HEK293 (cell line): ENCODE data around the gene HERC3.

Experiments
- CTCF ChIA-PET: fragments of 350-600 bp; formaldehyde crosslinking; extraction: SDS; loops from one replicate; lab custom pipeline; 2021; ENCODE audit warnings: antibody characterized with exemption; lab: Yijun Ruan, JAX
- POLR2A ChIA-PET: fragments of 300-600 bp; formaldehyde crosslinking; extraction: SDS; loops from one replicate; lab custom pipeline; 2020; ENCODE audit warnings: antibody characterized with exemption, inconsistent platforms; lab: Yijun Ruan, JAX
- H3K27ac ChIP-seq: fragments of 200-500 bp; sonication (Bioruptor generic); 2 replicates; pipeline ENCODE4 v1.5.1; 2014; ENCODE audit warnings: low read depth, low read length, control low read depth, inconsistent platforms; ENCODE audit errors: extremely low read depth
- H3K36me3 ChIP-seq, 2 experiments: fragments of 200-500 bp in 1 of 2; sonication (Bioruptor generic) in 1 of 2; 1 replicate in 1 of 2; 2 replicates in 1 of 2; pipeline ENCODE4 v1.5.1; 2014 to 2017; ENCODE audit warnings: inconsistent platforms in 2 of 2, low read length in 2 of 2; ENCODE audit not compliant: control insufficient read depth in 2 of 2, insufficient read depth in 1 of 2
- H3K4me1 ChIP-seq: fragments of 200-500 bp; sonication (Bioruptor generic); 2 replicates; pipeline ENCODE4 v1.5.1; 2014; ENCODE audit warnings: mild to moderate bottlenecking, low read length, inconsistent platforms; ENCODE audit not compliant: control insufficient read depth, insufficient read depth
- H3K4me3 ChIP-seq: 2 replicates; pipeline ENCODE4 v1.5.1; 2011; ENCODE audit warnings: low read depth, mild to moderate bottlenecking, control low read depth, low read length, moderate library complexity
- H3K9me3 ChIP-seq: fragments of 200-500 bp; sonication (Bioruptor generic); 2 replicates; pipeline ENCODE4 v1.5.1; 2014; ENCODE audit warnings: low read depth, low read length, inconsistent platforms; ENCODE audit not compliant: control insufficient read depth, insufficient read depth
- HOXC10 ChIP-seq: sonication (generic); formaldehyde crosslinking; IDR thresholded peaks from 2 replicates; pipeline ENCODE4 v1.8.1; 2023; ENCODE audit warnings: mild to moderate bottlenecking, missing genetic modification reagents
- KLF1 ChIP-seq: fragments of 450-650 bp; formaldehyde crosslinking; IDR thresholded peaks from 2 replicates; pipeline ENCODE4 v1.5.1; 2016; ENCODE audit warnings: missing biosample characterization, missing genetic modification characterization
- KLF16 ChIP-seq: fragments of 450-650 bp; formaldehyde crosslinking; IDR thresholded peaks from 2 replicates; pipeline ENCODE4 v1.5.1; 2017; ENCODE audit warnings: missing biosample characterization, missing genetic modification characterization
- OSR2 ChIP-seq: fragments of 450-650 bp; formaldehyde crosslinking; IDR thresholded peaks from 2 replicates; pipeline ENCODE4 v1.5.1; 2016; ENCODE audit warnings: missing biosample characterization, missing genetic modification characterization
- PRDM1 ChIP-seq: fragments of 450-650 bp; formaldehyde crosslinking; IDR thresholded peaks from 2 replicates; pipeline ENCODE4; 2016; ENCODE audit warnings: missing biosample characterization, missing genetic modification characterization
- PRDM4 ChIP-seq: fragments of 450-650 bp; formaldehyde crosslinking; IDR thresholded peaks from 2 replicates; pipeline ENCODE4 v1.5.1; 2017; ENCODE audit warnings: missing biosample characterization, missing genetic modification characterization
- SALL2 ChIP-seq: fragments of 450-650 bp; formaldehyde crosslinking; IDR thresholded peaks from 2 replicates; pipeline ENCODE4 v1.5.0; 2017; ENCODE audit warnings: missing biosample characterization, mild to moderate bottlenecking, missing genetic modification characterization, borderline replicate concordance
- SP7 ChIP-seq: fragments of 450-650 bp; formaldehyde crosslinking; IDR thresholded peaks from 2 replicates; pipeline ENCODE4 v1.5.1; 2016; ENCODE audit warnings: missing biosample characterization, missing genetic modification characterization
- ZBTB1 ChIP-seq: fragments of 450-650 bp; formaldehyde crosslinking; IDR thresholded peaks from 2 replicates; pipeline ENCODE4 v1.5.1; 2016; ENCODE audit warnings: missing biosample characterization, missing genetic modification characterization
- ZBTB17 ChIP-seq: fragments of 450-650 bp; formaldehyde crosslinking; IDR thresholded peaks from 2 replicates; pipeline ENCODE4 v1.5.1; 2016; ENCODE audit warnings: missing biosample characterization, missing genetic modification characterization
- ZBTB21 ChIP-seq: fragments of 450-650 bp; formaldehyde crosslinking; IDR thresholded peaks from 2 replicates; pipeline ENCODE4 v1.5.1; 2017; ENCODE audit warnings: missing biosample characterization, missing genetic modification characterization
- ZIC2 ChIP-seq: fragments of 450-650 bp; formaldehyde crosslinking; IDR thresholded peaks from 2 replicates; pipeline ENCODE4 v1.5.1; 2016; ENCODE audit warnings: missing biosample characterization, missing genetic modification characterization
- ZNF133 ChIP-seq: fragments of 450-650 bp; formaldehyde crosslinking; IDR thresholded peaks from 2 replicates; pipeline ENCODE4 v1.5.1; 2016; ENCODE audit warnings: missing biosample characterization, missing genetic modification characterization
- ZNF138 ChIP-seq: fragments of 450-650 bp; formaldehyde crosslinking; IDR thresholded peaks from 2 replicates; pipeline ENCODE4 v1.5.1; 2016; ENCODE audit warnings: missing biosample characterization, missing genetic modification characterization, borderline replicate concordance
- ZNF146 ChIP-seq: fragments of 450-650 bp; formaldehyde crosslinking; IDR thresholded peaks from 2 replicates; pipeline ENCODE4 v1.5.1; 2016; ENCODE audit warnings: missing biosample characterization, missing genetic modification characterization
- ZNF18 ChIP-seq: fragments of 450-650 bp; formaldehyde crosslinking; IDR thresholded peaks from 2 replicates; pipeline ENCODE4 v1.5.1; 2016; ENCODE audit warnings: missing biosample characterization, missing genetic modification characterization
- ZNF2 ChIP-seq: fragments of 450-650 bp; formaldehyde crosslinking; IDR thresholded peaks from 2 replicates; pipeline ENCODE4 v1.5.1; 2016; ENCODE audit warnings: missing biosample characterization, missing genetic modification characterization
- ZNF223 ChIP-seq: fragments of 450-650 bp; formaldehyde crosslinking; IDR thresholded peaks from 2 replicates; pipeline ENCODE4 v1.5.1; 2016; ENCODE audit warnings: missing biosample characterization, missing genetic modification characterization
- ZNF24 ChIP-seq: fragments of 450-650 bp; formaldehyde crosslinking; IDR thresholded peaks from 2 replicates; pipeline ENCODE4 v1.5.1; 2016; ENCODE audit warnings: missing biosample characterization, missing genetic modification characterization
- ZNF354C ChIP-seq: fragments of 450-650 bp; formaldehyde crosslinking; IDR thresholded peaks from 2 replicates; pipeline ENCODE4 v1.5.1; 2016; ENCODE audit warnings: missing biosample characterization, missing genetic modification characterization, low read depth, borderline replicate concordance
- ZNF394 ChIP-seq: fragments of 450-650 bp; formaldehyde crosslinking; IDR thresholded peaks from 2 replicates; pipeline ENCODE4 v1.5.1; 2016; ENCODE audit warnings: missing biosample characterization, missing genetic modification characterization, mild to moderate bottlenecking, moderate library complexity, borderline replicate concordance
- ZNF423 ChIP-seq: fragments of 450-650 bp; formaldehyde crosslinking; IDR thresholded peaks from 2 replicates; pipeline ENCODE4 v1.5.1; 2016; ENCODE audit warnings: missing biosample characterization, missing genetic modification characterization
- ZNF596 ChIP-seq: fragments of 450-650 bp; IDR thresholded peaks from 2 replicates; pipeline ENCODE4 v1.5.0; 2018; ENCODE audit warnings: missing biosample characterization, mild to moderate bottlenecking, missing genetic modification characterization, moderate library complexity
- ZNF626 ChIP-seq: fragments of 450-650 bp; sonication (Bioruptor Pico); formaldehyde crosslinking; IDR thresholded peaks from 2 replicates; pipeline ENCODE4 v1.5.1; 2018; ENCODE audit warnings: missing biosample characterization, missing genetic modification characterization, inconsistent platforms
- ZNF658 ChIP-seq: fragments of 450-650 bp; formaldehyde crosslinking; IDR thresholded peaks from 2 replicates; pipeline ENCODE4; 2016; ENCODE audit warnings: missing biosample characterization, missing genetic modification characterization
- ZNF664 ChIP-seq: fragments of 450-650 bp; formaldehyde crosslinking; IDR thresholded peaks from 2 replicates; pipeline ENCODE4 v1.5.1; 2016; ENCODE audit warnings: missing biosample characterization, missing genetic modification characterization
- ZNF777 ChIP-seq: fragments of 450-650 bp; formaldehyde crosslinking; IDR thresholded peaks from 2 replicates; pipeline ENCODE4 v1.5.1; 2017; ENCODE audit warnings: missing biosample characterization, missing genetic modification characterization, borderline replicate concordance
- ZSCAN23 ChIP-seq: fragments of 450-650 bp; formaldehyde crosslinking; IDR thresholded peaks from 2 replicates; pipeline ENCODE4 v1.5.1; 2016; ENCODE audit warnings: missing biosample characterization, missing genetic modification characterization
- ZSCAN5A ChIP-seq: fragments of 450-650 bp; formaldehyde crosslinking; IDR thresholded peaks from 2 replicates; pipeline ENCODE4 v1.5.1; 2016; ENCODE audit warnings: missing biosample characterization, missing genetic modification characterization

HERC3 gene

GRCh38 chr4:88623097-88623496 lies 30.8 kb downstream of the HERC3 start:
- ChIA-PET CTCF (interaction anchor here (0.7 kb wide), 1 partner anchor 801 kb away, joined by 3 read pairs; no protein-coding TSS in a partner anchor), POLR2A (no interaction called here)
- Histone ChIP-seq H3K27ac (no peak overlapping the region), H3K9me3 (no peaks in the 10 kb centered on the region), H3K4me3 (no peak overlapping the region), H3K4me1 (no peaks in the 10 kb centered on the region), H3K36me3 (no peaks in the 10 kb centered on the region)
- TF ChIP-seq OSR2 = no peak
- TF ChIP-seq ZNF658 = no peak
- TF ChIP-seq ZIC2 (tag by site-specific recombination) = no peak
- TF ChIP-seq ZNF596 (tag by site-specific recombination) = no peak
- TF ChIP-seq SP7 (tag by site-specific recombination) = no peak
- TF ChIP-seq KLF16 = no peak
- TF ChIP-seq ZNF777 = no peak
- no peak for TF ChIP-seq ZSCAN5A (tag by site-specific recombination)
- no peak for TF ChIP-seq ZNF2
- no peak for TF ChIP-seq PRDM4 (tag by site-specific recombination)
- TF ChIP-seq ZNF626 = no peak

GRCh38 chr4:88628746-88629145 lies 36.5 kb downstream of the HERC3 start:
- Histone ChIP-seq H3K4me1 (no peaks in the 10 kb centered on the region), H3K9me3 (no peaks in the 10 kb centered on the region), H3K27ac (no peak overlapping the region), H3K36me3 (no peaks in the 10 kb centered on the region), H3K4me3 (no peak overlapping the region)
- ChIA-PET POLR2A (no interaction called here), CTCF (interaction anchor here (0.7 kb wide), 1 partner anchor 190 kb away, joined by 3 read pairs; no protein-coding TSS in a partner anchor)
- TF ChIP-seq ZNF354C (tag by site-specific recombination) (no peak), SALL2 (tag by site-specific recombination) (no peak), KLF1 (tag by site-specific recombination) (no peak), ZNF24 (tag by site-specific recombination) (no peak)

GRCh38 chr4:88629826-88630225 lies 37.5 kb downstream of the HERC3 start:
- ChIA-PET CTCF (interaction anchor here (0.6 to 2.1 kb wide), 4 partner anchors 32 to 91 kb away, joined by 3 to 5 read pairs (median 4); no protein-coding TSS in a partner anchor), POLR2A (no interaction called here)
- H3K4me1 ChIP-seq = no peaks in the 10 kb centered on the region
- TF ChIP-seq ZBTB21 = no peak
- no peak for TF ChIP-seq ZNF133 (tag by site-specific recombination)
- TF ChIP-seq ZNF626 = no peak
- no peak for TF ChIP-seq ZNF138 (tag by site-specific recombination)
- no peak for TF ChIP-seq PRDM1 (tag by site-specific recombination)
- no peak for TF ChIP-seq ZNF664
- TF ChIP-seq ZNF423 (tag by site-specific recombination) = no peak
- no peak for TF ChIP-seq ZBTB17
- no peak for TF ChIP-seq ZNF18 (tag by site-specific recombination)
- no peak for TF ChIP-seq ZBTB1 (tag by site-specific recombination)
- TF ChIP-seq ZNF394 = no peak
- no peak for TF ChIP-seq ZNF146 (tag by site-specific recombination)
- TF ChIP-seq ZSCAN23 = no peak
- no peak for TF ChIP-seq ZNF223 (tag by site-specific recombination)
- no peak for TF ChIP-seq HOXC10 (CRISPR knock-in tag)

More at GRCh38 chr4:88629826-88630225, 37.5 kb downstream of the HERC3 start:
- H3K36me3 ChIP-seq = no peaks in the 10 kb centered on the region
- H3K27ac ChIP-seq = no peak overlapping the region
- H3K9me3 ChIP-seq = no peaks in the 10 kb centered on the region
- H3K4me3 ChIP-seq = no peak overlapping the region
